H1 (cell line): ENCODE data around the gene TMEM82. TPM values are rescaled to one million over a fixed set of nuclear protein-coding genes. Genes with fewer than 3 reads are reported as not detected.

Source experiments
- CTCF ChIA-PET: fragments of 300-600 bp; sonication (Branson Sonifier 250); formaldehyde crosslinking; loops from one replicate; lab custom pipeline; 2021; ENCODE audit not compliant: partially characterized antibody; lab: Charles Lee
- POLR2A ChIA-PET: fragments of 300-600 bp; sonication (Branson Sonifier 250); formaldehyde crosslinking; loops from one replicate; lab custom pipeline; 2021; ENCODE audit warnings: inconsistent platforms; ENCODE audit not compliant: partially characterized antibody; lab: Charles Lee
- DNase-seq, 2 experiments: peaks; one replicate each; pipeline versions ENCODE4 v3.0.0 to v3.0.0-alpha.2; 2010 to 2022; ENCODE audit warnings: low spot score in 2 of 2, low read depth in 1 of 2, mixed read lengths in 1 of 2
- FAIRE-seq: peaks from 2 replicates; lab custom pipeline; 2011; peaks lifted over from hg19 to GRCh38; lab: Jason Lieb, UNC
- H2AFZ ChIP-seq: 2 replicates; pipeline ENCODE4 v1.8.1; 2012; ENCODE audit warnings: low read length, inconsistent platforms
- H2AK5ac ChIP-seq: 2 replicates; pipeline ENCODE4 v1.6.1; 2013; ENCODE audit warnings: low read depth, low read length
- H2BK120ac ChIP-seq: replicated peaks from 2 replicates; pipeline ENCODE3; 2013; ENCODE audit warnings: low read depth, low read length, inconsistent platforms
- H2BK12ac ChIP-seq: 2 replicates; pipeline ENCODE4 v1.6.1; 2013; ENCODE audit warnings: low read depth, low read length
- H2BK15ac ChIP-seq: 2 replicates; pipeline ENCODE4 v1.6.1; 2013; ENCODE audit warnings: low read length
- H2BK20ac ChIP-seq: 2 replicates; pipeline ENCODE4 v1.6.1; 2013; ENCODE audit warnings: low read length
- H2BK5ac ChIP-seq: 2 replicates; pipeline ENCODE4 v1.6.1; 2013; ENCODE audit warnings: low read depth, low read length
- H3K14ac ChIP-seq: 2 replicates; pipeline ENCODE4 v1.6.1; 2013; ENCODE audit warnings: inconsistent platforms; ENCODE audit not compliant: insufficient read length
- H3K18ac ChIP-seq: 2 replicates; pipeline ENCODE4 v1.6.1; 2013; ENCODE audit warnings: low read length; ENCODE audit errors: extremely low read depth
- H3K23ac ChIP-seq: 2 replicates; pipeline ENCODE4 v1.6.1; 2013; ENCODE audit warnings: inconsistent platforms; ENCODE audit not compliant: insufficient read length
- H3K23me2 ChIP-seq: 2 replicates; pipeline ENCODE4 v1.6.1; 2013; ENCODE audit warnings: low read depth, low read length
- H3K27ac ChIP-seq: 2 replicates; pipeline ENCODE4 v1.6.1; 2011; ENCODE audit warnings: low read depth, low read length, inconsistent platforms
- H3K27me3 ChIP-seq, 4 experiments: replicated peaks in 1 of 4; 1 replicate in 1 of 4; 2 replicates in 3 of 4; pipeline versions ENCODE4 v1.6.1 to v1.8.1; 2011 to 2013; ENCODE audit warnings: low read length in 3 of 4, mild to moderate bottlenecking in 3 of 4, inconsistent platforms in 2 of 4, mixed read lengths in 2 of 4, moderate library complexity in 1 of 4; ENCODE audit not compliant: control insufficient read depth in 3 of 4, insufficient read depth in 3 of 4; ENCODE audit errors: extremely low read depth in 1 of 4
- H3K36me3 ChIP-seq, 4 experiments: 2 replicates each; pipeline versions ENCODE4 v1.6.1 to v1.8.1; 2011 to 2013; ENCODE audit warnings: mild to moderate bottlenecking in 4 of 4, low read length in 3 of 4, moderate library complexity in 2 of 4, control low read depth in 1 of 4, inconsistent platforms in 1 of 4; ENCODE audit not compliant: insufficient read depth in 4 of 4, control insufficient read depth in 2 of 4
- H3K4ac ChIP-seq: replicated peaks from 2 replicates; pipeline ENCODE3; 2013; ENCODE audit warnings: low read length, low read depth, mixed read lengths, inconsistent platforms; ENCODE audit not compliant: insufficient read length
- H3K4me1 ChIP-seq, 4 experiments: replicated peaks in 1 of 4; 1 replicate in 1 of 4; 2 replicates in 3 of 4; pipeline versions ENCODE4 v1.6.1 to v1.8.1; 2011 to 2013; ENCODE audit warnings: low read length in 3 of 4, inconsistent platforms in 2 of 4, mixed read lengths in 1 of 4; ENCODE audit not compliant: insufficient read depth in 4 of 4, control insufficient read depth in 3 of 4
- H3K4me2 ChIP-seq, 2 experiments: 2 replicates each; pipeline versions ENCODE4 v1.6.1 to v1.8.1; 2011 to 2013; ENCODE audit warnings: low read depth in 2 of 2, low read length in 2 of 2, control low read depth in 1 of 2, inconsistent platforms in 1 of 2, mild to moderate bottlenecking in 1 of 2; ENCODE audit not compliant: insufficient read depth in 1 of 2
- H3K4me3 ChIP-seq, 4 experiments: fragments of 200-600, 300-600 bp in 1 of 4; sonication (generic), shearing (Covaris generic), sonication (Bioruptor Twin) in 1 of 4; 2 replicates each; pipeline versions ENCODE4 v1.5.1 to v1.8.1; 2011 to 2016; ENCODE audit warnings: low read length in 4 of 4, low read depth in 3 of 4, control low read depth in 2 of 4, inconsistent platforms in 2 of 4, mild to moderate bottlenecking in 2 of 4, mixed read lengths in 1 of 4, moderate library complexity in 1 of 4; ENCODE audit not compliant: insufficient read depth in 2 of 4; ENCODE audit errors: extremely low read depth in 1 of 4
- H3K56ac ChIP-seq: replicated peaks from 2 replicates; pipeline ENCODE3; 2013; ENCODE audit warnings: low read depth, mild to moderate bottlenecking, mixed read lengths, low read length, inconsistent platforms; ENCODE audit not compliant: insufficient read length
- H3K79me1 ChIP-seq: 2 replicates; pipeline ENCODE4 v1.6.1; 2013; ENCODE audit warnings: low read depth, low read length, control low read depth
- H3K79me2 ChIP-seq, 2 experiments: 2 replicates each; pipeline versions ENCODE4 v1.6.1 to v1.8.1; 2012 to 2013; ENCODE audit warnings: low read length in 2 of 2, mild to moderate bottlenecking in 2 of 2, inconsistent platforms in 1 of 2; ENCODE audit not compliant: insufficient read depth in 2 of 2, control insufficient read depth in 1 of 2
- H3K9ac ChIP-seq, 4 experiments: replicated peaks in 1 of 4; 1 replicate in 1 of 4; 2 replicates in 3 of 4; pipeline versions ENCODE4 v1.6.1 to v1.8.1; 2011 to 2013; ENCODE audit warnings: low read depth in 3 of 4, low read length in 3 of 4, control low read depth in 2 of 4, mild to moderate bottlenecking in 2 of 4, moderate library complexity in 2 of 4, inconsistent platforms in 1 of 4; ENCODE audit errors: extremely low read depth in 1 of 4
- H3K9me3 ChIP-seq, 2 experiments: 2 replicates each; pipeline versions ENCODE4 v1.6.1 to v1.8.1; 2012 to 2013; ENCODE audit warnings: mild to moderate bottlenecking in 2 of 2, moderate library complexity in 2 of 2, control low read depth in 1 of 2, inconsistent platforms in 1 of 2, low read depth in 1 of 2, low read length in 1 of 2, mixed read lengths in 1 of 2; ENCODE audit not compliant: insufficient read depth in 2 of 2
- H4K20me1 ChIP-seq, 2 experiments: replicated peaks in 1 of 2; 2 replicates each; pipeline versions ENCODE3 to v1.8.1; 2011 to 2013; ENCODE audit warnings: inconsistent platforms in 2 of 2, low read length in 2 of 2, mild to moderate bottlenecking in 1 of 2; ENCODE audit not compliant: insufficient read depth in 2 of 2, control insufficient read depth in 1 of 2
- H4K5ac ChIP-seq: 2 replicates; pipeline ENCODE4 v1.6.1; 2013; ENCODE audit warnings: low read length, low read depth, mixed read lengths, inconsistent platforms; ENCODE audit not compliant: insufficient read length
- H4K8ac ChIP-seq: 2 replicates; pipeline ENCODE4 v1.8.0; 2013; ENCODE audit warnings: mild to moderate bottlenecking, moderate library complexity, low read length, inconsistent platforms; ENCODE audit not compliant: insufficient read depth; ENCODE audit errors: extremely low read depth
- H4K91ac ChIP-seq: replicated peaks from 2 replicates; pipeline ENCODE3; 2013; ENCODE audit warnings: low read length, mixed read lengths, inconsistent platforms; ENCODE audit not compliant: insufficient read length
- CEBPB ChIP-seq: IDR thresholded peaks from 2 replicates; pipeline ENCODE4 v1.6.1; 2012; ENCODE audit warnings: low read depth, low read length
- CTBP2 ChIP-seq: IDR thresholded peaks from 2 replicates; pipeline ENCODE4 v1.7.0; 2011; ENCODE audit warnings: borderline replicate concordance, mild to moderate bottlenecking, moderate library complexity, mixed read lengths, low read length; ENCODE audit not compliant: insufficient read depth, insufficient read length
- GABPA ChIP-seq: IDR thresholded peaks from 2 replicates; pipeline ENCODE4 v1.6.1; 2011; ENCODE audit warnings: mild to moderate bottlenecking, low read length, moderate library complexity, borderline replicate concordance; ENCODE audit not compliant: insufficient read depth
- NANOG ChIP-seq: IDR thresholded peaks from 2 replicates; pipeline ENCODE4 v1.6.1; 2011; ENCODE audit warnings: low read length, low read depth, mild to moderate bottlenecking, inconsistent platforms; ENCODE audit not compliant: insufficient read depth, poor library complexity, severe bottlenecking
- SIN3A ChIP-seq, 2 experiments: IDR thresholded peaks in 1 of 2; conservative IDR thresholded peaks in 1 of 2; 2 replicates each; pipeline ENCODE4 v1.6.1; 2011 to 2012; ENCODE audit warnings: low read length in 2 of 2, improper control_type of control experiment in 1 of 2, low read depth in 1 of 2, mild to moderate bottlenecking in 1 of 2
- TBP ChIP-seq: IDR thresholded peaks from 2 replicates; pipeline ENCODE4 v1.6.1; 2011; ENCODE audit warnings: low read depth, low read length, improper control_type of control experiment
- ZNF274 ChIP-seq: IDR thresholded peaks from 2 replicates; pipeline ENCODE4 v1.7.0; 2012; ENCODE audit warnings: low read length, borderline replicate concordance; ENCODE audit errors: extremely low read depth
- WGBS, 2 experiments: shearing (Covaris generic) in 1 of 2; methylation state at CpG; one replicate each; pipeline versions ENCODE4 v1.1.6 to v1.1.7; 2013 to 2015; ENCODE audit warnings: low lambda C conversion rate in 2 of 2, mixed read lengths in 2 of 2, inconsistent platforms in 1 of 2, low coverage in 1 of 2, missing lambda C conversion rate in 1 of 2; ENCODE audit not compliant: insufficient replicate concordance in 2 of 2, insufficient coverage in 1 of 2, insufficient read length in 1 of 2; ENCODE audit errors: extremely low coverage in 1 of 2, missing lambda C conversion rate in 1 of 2; 5-methylcytosine and 5-hydroxymethylcytosine counted together
- polyA plus RNA-seq, 7 experiments: library from polyadenylated mRNA; depleted of rRNA in 3 of 7; stranded (reverse) in 5 of 7; unstranded in 2 of 7; fragments of >200 nt in 5 of 7; fragments of 200-250 nt in 2 of 7; gene quantifications; 1 replicate in 5 of 7; 2 replicates in 1 of 7; 4 replicates in 1 of 7; pipeline versions ENCODE4 v1.2.1 to v1.2.3, GENCODE V29; 2011 to 2013; ENCODE audit warnings: missing spikeins in 2 of 7, mixed read lengths in 2 of 7
- total RNA-seq: library from RNA; stranded (reverse); fragmentation: NEBNext Ultra II Directional; extraction: Animal tissue kit (Norgen Biotek cat#: 25700); gene quantifications from 2 replicates; pipeline ENCODE4 v1.2.1, GENCODE V29; 2021
- TF ChIP-seq, protein P1 (sequence below): IDR thresholded peaks from 2 replicates; pipeline ENCODE4 v1.6.1; 2012; ENCODE audit warnings: low read length, inconsistent platforms

The TMEM82 gene
- total and polyA plus RNA-seq, 2 of the 8 experiments (the other 6 are each of a cell fraction or from before 2014, with no cell fraction given), result 0.32 to 2.1 TPM

DNA sequence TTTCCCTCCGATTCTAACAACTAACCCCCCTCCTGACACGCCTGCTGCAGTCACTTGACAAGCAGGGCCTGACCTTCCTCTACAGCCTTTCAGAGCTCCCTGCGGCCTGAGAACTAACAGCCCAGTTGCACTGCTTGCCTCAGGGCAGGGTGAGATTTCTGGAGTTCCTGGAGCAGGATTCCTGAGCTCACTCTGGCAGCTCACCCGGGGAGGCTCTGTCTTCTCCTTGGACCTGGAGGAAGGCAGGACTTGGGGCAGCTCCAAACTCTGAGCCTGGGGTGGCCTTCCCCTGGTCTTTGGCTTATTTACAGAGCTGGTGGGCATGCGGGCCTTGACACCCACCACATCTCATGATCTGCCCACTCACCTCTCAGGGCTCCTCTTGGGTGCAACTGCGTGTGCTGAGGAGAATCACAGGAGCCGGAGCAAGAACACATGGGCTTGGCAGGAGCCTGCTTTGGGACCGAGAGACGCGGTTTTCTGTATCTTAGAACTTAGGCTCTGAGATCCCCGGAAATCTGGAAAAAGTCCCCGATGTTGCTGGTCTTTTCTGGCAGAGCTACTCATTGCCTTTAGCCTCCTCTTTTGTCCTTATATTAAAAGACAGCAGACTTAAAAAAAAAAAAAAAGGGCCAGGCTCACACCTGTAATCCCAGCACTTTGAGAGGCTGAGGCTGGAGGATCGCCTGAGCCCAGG lies 19.3 kb upstream of the TMEM82 start:
- Histone ChIP-seq H3K56ac (no peak overlapping the region), H3K79me2 (no peaks in the 10 kb centered on the region), H3K4me2 (no peak overlapping the region), H4K5ac (no peak overlapping the region), H3K4me1 (no peaks in the 10 kb centered on the region), H3K23ac (no peak overlapping the region), H3K18ac (no peak overlapping the region), H3K4me3 (no peak overlapping the region), H2AK5ac (no peak overlapping the region), H2BK12ac (no peak overlapping the region), H3K27me3 (no peaks in the 10 kb centered on the region; a peak in 1 of 7 replicates), H2BK120ac (no peak overlapping the region), H3K4ac (no peak overlapping the region), H2BK5ac (no peak overlapping the region), H3K36me3 (peaks cover 4 to 16% (median 11%) of the 10 kb centered on the region in 4 experiments; a peak in 5 of 8 replicates), H2BK15ac (no peak overlapping the region), H3K9ac (no peak overlapping the region), H4K91ac (no peak overlapping the region), H3K27ac (no peak overlapping the region), H2AFZ (no peak overlapping the region), H3K9me3 (no peaks in the 10 kb centered on the region), H2BK20ac (no peak overlapping the region), H3K79me1 (no peaks in the 10 kb centered on the region), H3K23me2 (no peaks in the 10 kb centered on the region), H4K8ac (no peak overlapping the region), H3K14ac (no peak overlapping the region), H4K20me1 (no peaks in the 10 kb centered on the region)
- no peak for FAIRE-seq
- CTCF ChIA-PET, result interaction anchor here (0.7 to 1.0 kb wide), 3 partner anchors 12 to 17 kb away, joined by 3 to 4 read pairs (median 3); no protein-coding TSS in a partner anchor
- 95% methylated on average over 13 of the region's 13 CpGs; no CpG with 5 or more reads in 1 of the 2 experiments for WGBS, 2 experiments
- TF ChIP-seq CTBP2 (no peak), SIN3A (conservative IDR thresholded peaks at IDR 0.05 in 1 of 2, IDR thresholded peaks at IDR 0.05 in 1 of 2; ENCODE audit: low read depth in 1 of 2, low read length in 2 of 2) (no peak), GABPA (no peak), NANOG (no peak), ZNF274 (no peak), TBP (no peak), CEBPB (no peak)
- TF ChIP-seq, protein P1, sequence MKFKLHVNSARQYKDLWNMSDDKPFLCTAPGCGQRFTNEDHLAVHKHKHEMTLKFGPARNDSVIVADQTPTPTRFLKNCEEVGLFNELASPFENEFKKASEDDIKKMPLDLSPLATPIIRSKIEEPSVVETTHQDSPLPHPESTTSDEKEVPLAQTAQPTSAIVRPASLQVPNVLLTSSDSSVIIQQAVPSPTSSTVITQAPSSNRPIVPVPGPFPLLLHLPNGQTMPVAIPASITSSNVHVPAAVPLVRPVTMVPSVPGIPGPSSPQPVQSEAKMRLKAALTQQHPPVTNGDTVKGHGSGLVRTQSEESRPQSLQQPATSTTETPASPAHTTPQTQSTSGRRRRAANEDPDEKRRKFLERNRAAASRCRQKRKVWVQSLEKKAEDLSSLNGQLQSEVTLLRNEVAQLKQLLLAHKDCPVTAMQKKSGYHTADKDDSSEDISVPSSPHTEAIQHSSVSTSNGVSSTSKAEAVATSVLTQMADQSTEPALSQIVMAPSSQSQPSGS, result no peak
- POLR2A ChIA-PET, result interaction anchor here (1.7 kb wide), 1 partner anchor 14 kb away, joined by 4 read pairs; no protein-coding TSS in a partner anchor
- no peak for DNase-seq
